ENCODE data around the gene ASAP3. TPM values are rescaled to one million over a fixed set of nuclear protein-coding genes. Genes with fewer than 3 reads are reported as not detected.
A peak's percentile ranks its signal among the peaks of the same experiment; 100 is the strongest.

ASAP3 gene
- total and polyA plus RNA-seq, 4 donors, result 8.3 to 25.9 (median 16.7) TPM

DNA sequence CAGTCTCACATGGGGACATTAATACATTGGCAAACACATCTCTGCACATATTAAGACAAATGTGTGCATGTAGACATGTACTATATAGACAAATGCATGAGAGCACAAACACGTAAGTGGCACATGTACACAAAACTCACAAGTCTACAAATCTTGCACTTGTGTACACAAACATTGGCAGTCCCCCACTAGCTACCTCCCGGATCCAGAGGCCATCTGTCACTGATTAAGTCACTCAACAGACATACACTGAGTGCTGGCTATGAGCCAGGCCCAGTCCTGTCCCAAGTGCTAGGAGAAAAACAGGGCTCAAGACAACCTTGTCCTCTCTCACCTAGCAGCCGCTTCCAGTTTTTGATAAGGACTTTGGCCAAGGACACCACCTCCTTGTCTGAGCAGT lies 66.4 kb downstream of the ASAP3 start:
- Histone ChIP-seq H3K4me3 (ENCODE audit: low read depth in 1 of 3, low read length in 3 of 3) (no peak overlapping the region), H3K27me3 (ENCODE audit: control insufficient read depth in 4 of 4, insufficient read depth in 4 of 4, low read length in 3 of 4) (no peaks in the 10 kb centered on the region), H3K9me3 (ENCODE audit: control insufficient read depth in 4 of 4, low read length in 3 of 4) (no peaks in the 10 kb centered on the region), H3K4me1 (ENCODE audit: control insufficient read depth in 4 of 4, insufficient read depth in 4 of 4, low read length in 3 of 4) (peaks cover 14 to 35% (median 23%) of the 10 kb centered on the region in 4 donors), H3K27ac (ENCODE audit: low read depth in 1 of 2, low read length in 2 of 2) (peak overlapping the region in 1 of 2 donors; percentile 19), H3K36me3 (ENCODE audit: control insufficient read depth in 4 of 4, insufficient read depth in 3 of 4, low read depth in 1 of 4, low read length in 3 of 4) (peaks cover 5 to 13% (median 7%) of the 10 kb centered on the region in 4 donors), H3K9ac (ENCODE audit: low read depth in 1 of 2, low read length in 2 of 2) (no peak overlapping the region)
- TF ChIP-seq RAD21 (IDR thresholded peaks at IDR 0.05), result peak in 1 of 2 donors; percentile 6
- TF ChIP-seq, protein P1, sequence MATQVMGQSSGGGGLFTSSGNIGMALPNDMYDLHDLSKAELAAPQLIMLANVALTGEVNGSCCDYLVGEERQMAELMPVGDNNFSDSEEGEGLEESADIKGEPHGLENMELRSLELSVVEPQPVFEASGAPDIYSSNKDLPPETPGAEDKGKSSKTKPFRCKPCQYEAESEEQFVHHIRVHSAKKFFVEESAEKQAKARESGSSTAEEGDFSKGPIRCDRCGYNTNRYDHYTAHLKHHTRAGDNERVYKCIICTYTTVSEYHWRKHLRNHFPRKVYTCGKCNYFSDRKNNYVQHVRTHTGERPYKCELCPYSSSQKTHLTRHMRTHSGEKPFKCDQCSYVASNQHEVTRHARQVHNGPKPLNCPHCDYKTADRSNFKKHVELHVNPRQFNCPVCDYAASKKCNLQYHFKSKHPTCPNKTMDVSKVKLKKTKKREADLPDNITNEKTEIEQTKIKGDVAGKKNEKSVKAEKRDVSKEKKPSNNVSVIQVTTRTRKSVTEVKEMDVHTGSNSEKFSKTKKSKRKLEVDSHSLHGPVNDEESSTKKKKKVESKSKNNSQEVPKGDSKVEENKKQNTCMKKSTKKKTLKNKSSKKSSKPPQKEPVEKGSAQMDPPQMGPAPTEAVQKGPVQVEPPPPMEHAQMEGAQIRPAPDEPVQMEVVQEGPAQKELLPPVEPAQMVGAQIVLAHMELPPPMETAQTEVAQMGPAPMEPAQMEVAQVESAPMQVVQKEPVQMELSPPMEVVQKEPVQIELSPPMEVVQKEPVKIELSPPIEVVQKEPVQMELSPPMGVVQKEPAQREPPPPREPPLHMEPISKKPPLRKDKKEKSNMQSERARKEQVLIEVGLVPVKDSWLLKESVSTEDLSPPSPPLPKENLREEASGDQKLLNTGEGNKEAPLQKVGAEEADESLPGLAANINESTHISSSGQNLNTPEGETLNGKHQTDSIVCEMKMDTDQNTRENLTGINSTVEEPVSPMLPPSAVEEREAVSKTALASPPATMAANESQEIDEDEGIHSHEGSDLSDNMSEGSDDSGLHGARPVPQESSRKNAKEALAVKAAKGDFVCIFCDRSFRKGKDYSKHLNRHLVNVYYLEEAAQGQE (IDR thresholded peaks at IDR 0.05), result no peak
- TF ChIP-seq HNF4G (IDR thresholded peaks at IDR 0.05), result no peak
- TF ChIP-seq HNF4A (conservative IDR thresholded peaks at IDR 0.05), result peak in 1 of 2 donors; percentile 35
- peak; percentile 41 for TF ChIP-seq FOXA2 (IDR thresholded peaks at IDR 0.05)
- peak; percentile 23 for TF ChIP-seq SP1 (IDR thresholded peaks at IDR 0.05)
- peak; percentile 62 for DNase-seq (ENCODE audit: low spot score)
- WGBS, result 35% methylated on average over 3 of the region's 3 CpGs

DNA sequence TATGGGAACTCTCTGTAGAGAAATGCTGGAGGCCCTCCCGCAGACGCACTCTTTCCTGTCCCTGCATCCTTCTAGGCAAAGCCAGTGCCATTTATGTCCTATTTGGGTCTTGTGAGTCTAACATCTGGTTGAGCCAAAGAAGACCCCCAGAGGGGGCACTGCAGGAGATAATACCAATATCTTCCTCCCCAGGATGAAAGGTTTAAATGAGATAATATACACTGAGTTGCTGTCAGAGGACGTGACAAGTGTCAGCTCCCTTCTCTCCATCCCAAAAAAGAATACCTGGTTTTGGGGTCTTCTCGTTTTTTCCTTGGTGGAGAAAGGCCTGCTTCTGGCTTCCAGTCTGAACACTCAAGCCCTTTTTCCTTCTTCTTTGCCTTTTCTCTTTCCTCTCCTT lies 67.0 kb downstream of the ASAP3 start:
- Histone ChIP-seq H3K4me1 (ENCODE audit: control insufficient read depth in 4 of 4, insufficient read depth in 4 of 4, low read length in 3 of 4) (peaks cover 9 to 29% (median 17%) of the 10 kb centered on the region in 4 donors), H3K9ac (ENCODE audit: low read depth in 1 of 2, low read length in 2 of 2) (no peak overlapping the region), H3K36me3 (ENCODE audit: control insufficient read depth in 4 of 4, insufficient read depth in 3 of 4, low read depth in 1 of 4, low read length in 3 of 4) (peaks cover 5 to 13% (median 7%) of the 10 kb centered on the region in 4 donors), H3K27me3 (ENCODE audit: control insufficient read depth in 4 of 4, insufficient read depth in 4 of 4, low read length in 3 of 4) (no peaks in the 10 kb centered on the region), H3K9me3 (ENCODE audit: control insufficient read depth in 4 of 4, low read length in 3 of 4) (no peaks in the 10 kb centered on the region), H3K27ac (ENCODE audit: low read depth in 1 of 2, low read length in 2 of 2) (no peak overlapping the region), H3K4me3 (ENCODE audit: low read depth in 1 of 3, low read length in 3 of 3) (no peak overlapping the region)
- no peak for TF ChIP-seq FOXA2 (IDR thresholded peaks at IDR 0.05)
- no peak for TF ChIP-seq HNF4A (conservative IDR thresholded peaks at IDR 0.05)
- TF ChIP-seq SP1 (IDR thresholded peaks at IDR 0.05), result no peak
- TF ChIP-seq, protein P2, sequence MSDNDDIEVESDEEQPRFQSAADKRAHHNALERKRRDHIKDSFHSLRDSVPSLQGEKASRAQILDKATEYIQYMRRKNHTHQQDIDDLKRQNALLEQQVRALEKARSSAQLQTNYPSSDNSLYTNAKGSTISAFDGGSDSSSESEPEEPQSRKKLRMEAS (IDR thresholded peaks at IDR 0.05), result no peak
- TF ChIP-seq GABPA (IDR thresholded peaks at IDR 0.05 in 1 of 2, conservative IDR thresholded peaks at IDR 0.05 in 1 of 2), result no peak
- TF ChIP-seq, protein P3, sequence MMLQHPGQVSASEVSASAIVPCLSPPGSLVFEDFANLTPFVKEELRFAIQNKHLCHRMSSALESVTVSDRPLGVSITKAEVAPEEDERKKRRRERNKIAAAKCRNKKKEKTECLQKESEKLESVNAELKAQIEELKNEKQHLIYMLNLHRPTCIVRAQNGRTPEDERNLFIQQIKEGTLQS (IDR thresholded peaks at IDR 0.05), result no peak
- TF ChIP-seq JUND (IDR thresholded peaks at IDR 0.05), result no peak
- TF ChIP-seq, protein P4, sequence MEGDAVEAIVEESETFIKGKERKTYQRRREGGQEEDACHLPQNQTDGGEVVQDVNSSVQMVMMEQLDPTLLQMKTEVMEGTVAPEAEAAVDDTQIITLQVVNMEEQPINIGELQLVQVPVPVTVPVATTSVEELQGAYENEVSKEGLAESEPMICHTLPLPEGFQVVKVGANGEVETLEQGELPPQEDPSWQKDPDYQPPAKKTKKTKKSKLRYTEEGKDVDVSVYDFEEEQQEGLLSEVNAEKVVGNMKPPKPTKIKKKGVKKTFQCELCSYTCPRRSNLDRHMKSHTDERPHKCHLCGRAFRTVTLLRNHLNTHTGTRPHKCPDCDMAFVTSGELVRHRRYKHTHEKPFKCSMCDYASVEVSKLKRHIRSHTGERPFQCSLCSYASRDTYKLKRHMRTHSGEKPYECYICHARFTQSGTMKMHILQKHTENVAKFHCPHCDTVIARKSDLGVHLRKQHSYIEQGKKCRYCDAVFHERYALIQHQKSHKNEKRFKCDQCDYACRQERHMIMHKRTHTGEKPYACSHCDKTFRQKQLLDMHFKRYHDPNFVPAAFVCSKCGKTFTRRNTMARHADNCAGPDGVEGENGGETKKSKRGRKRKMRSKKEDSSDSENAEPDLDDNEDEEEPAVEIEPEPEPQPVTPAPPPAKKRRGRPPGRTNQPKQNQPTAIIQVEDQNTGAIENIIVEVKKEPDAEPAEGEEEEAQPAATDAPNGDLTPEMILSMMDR (IDR thresholded peaks at IDR 0.05; ENCODE audit: low read depth, low read length, missing input control), result no peak
- no peak for TF ChIP-seq TAF1 (conservative IDR thresholded peaks at IDR 0.05)
- TF ChIP-seq FOXA1 (IDR thresholded peaks at IDR 0.05), result no peak
- TF ChIP-seq NR2F2 (IDR thresholded peaks at IDR 0.05), result no peak
- TF ChIP-seq, protein P1 (IDR thresholded peaks at IDR 0.05), result no peak
- TF ChIP-seq YY1 (IDR thresholded peaks at IDR 0.05), result no peak
- TF ChIP-seq, protein P5, sequence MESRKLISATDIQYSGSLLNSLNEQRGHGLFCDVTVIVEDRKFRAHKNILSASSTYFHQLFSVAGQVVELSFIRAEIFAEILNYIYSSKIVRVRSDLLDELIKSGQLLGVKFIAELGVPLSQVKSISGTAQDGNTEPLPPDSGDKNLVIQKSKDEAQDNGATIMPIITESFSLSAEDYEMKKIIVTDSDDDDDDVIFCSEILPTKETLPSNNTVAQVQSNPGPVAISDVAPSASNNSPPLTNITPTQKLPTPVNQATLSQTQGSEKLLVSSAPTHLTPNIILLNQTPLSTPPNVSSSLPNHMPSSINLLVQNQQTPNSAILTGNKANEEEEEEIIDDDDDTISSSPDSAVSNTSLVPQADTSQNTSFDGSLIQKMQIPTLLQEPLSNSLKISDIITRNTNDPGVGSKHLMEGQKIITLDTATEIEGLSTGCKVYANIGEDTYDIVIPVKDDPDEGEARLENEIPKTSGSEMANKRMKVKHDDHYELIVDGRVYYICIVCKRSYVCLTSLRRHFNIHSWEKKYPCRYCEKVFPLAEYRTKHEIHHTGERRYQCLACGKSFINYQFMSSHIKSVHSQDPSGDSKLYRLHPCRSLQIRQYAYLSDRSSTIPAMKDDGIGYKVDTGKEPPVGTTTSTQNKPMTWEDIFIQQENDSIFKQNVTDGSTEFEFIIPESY (IDR thresholded peaks at IDR 0.05), result no peak
- no peak for TF ChIP-seq EGR1 (IDR thresholded peaks at IDR 0.05; ENCODE audit: low read depth in 2 of 2)
- TF ChIP-seq RXRA (IDR thresholded peaks at IDR 0.05), result no peak
- TF ChIP-seq HNF4G (IDR thresholded peaks at IDR 0.05), result no peak
- TF ChIP-seq RAD21 (IDR thresholded peaks at IDR 0.05), result no peak
- DNase-seq (ENCODE audit: low spot score), result no peak
- WGBS, result 93% methylated on average over 4 of the region's 4 CpGs
